ENCODE results near the gene MAPK12. TPM values are rescaled to one million over a fixed set of nuclear protein-coding genes. Genes with fewer than 3 reads are reported as not detected.
A peak's percentile ranks its signal among the peaks of the same experiment; 100 is the strongest.

Gene MAPK12
- total and polyA plus RNA-seq, 8 donors = 4.7 to 49.6 (median 8.2) TPM

GRCh38 chr22:50268655-50269113 lies 7.2 kb upstream of the MAPK12 start:
- H3K36me3 ChIP-seq = no peaks in the 10 kb centered on the region
- peak; percentile 81 to 82 for DNase-seq
- H3K27me3 ChIP-seq = peaks cover 0 to 39% (median 3%) of the 10 kb centered on the region in 3 donors
- H3K4me1 ChIP-seq = peaks cover 54 to 64% (median 61%) of the 10 kb centered on the region in 4 donors
- H3K9me3 ChIP-seq = no peaks in the 10 kb centered on the region
- peak overlapping the region in 3 of 5 donors; percentile 13 to 83 (median 70) for H3K27ac ChIP-seq
- intact Hi-C loops (cut with DNase I; ENCODE audit: low total_unique reads) = no loop called here
- no peak overlapping the region for H3K4me3 ChIP-seq
- TF ChIP-seq, protein P1, sequence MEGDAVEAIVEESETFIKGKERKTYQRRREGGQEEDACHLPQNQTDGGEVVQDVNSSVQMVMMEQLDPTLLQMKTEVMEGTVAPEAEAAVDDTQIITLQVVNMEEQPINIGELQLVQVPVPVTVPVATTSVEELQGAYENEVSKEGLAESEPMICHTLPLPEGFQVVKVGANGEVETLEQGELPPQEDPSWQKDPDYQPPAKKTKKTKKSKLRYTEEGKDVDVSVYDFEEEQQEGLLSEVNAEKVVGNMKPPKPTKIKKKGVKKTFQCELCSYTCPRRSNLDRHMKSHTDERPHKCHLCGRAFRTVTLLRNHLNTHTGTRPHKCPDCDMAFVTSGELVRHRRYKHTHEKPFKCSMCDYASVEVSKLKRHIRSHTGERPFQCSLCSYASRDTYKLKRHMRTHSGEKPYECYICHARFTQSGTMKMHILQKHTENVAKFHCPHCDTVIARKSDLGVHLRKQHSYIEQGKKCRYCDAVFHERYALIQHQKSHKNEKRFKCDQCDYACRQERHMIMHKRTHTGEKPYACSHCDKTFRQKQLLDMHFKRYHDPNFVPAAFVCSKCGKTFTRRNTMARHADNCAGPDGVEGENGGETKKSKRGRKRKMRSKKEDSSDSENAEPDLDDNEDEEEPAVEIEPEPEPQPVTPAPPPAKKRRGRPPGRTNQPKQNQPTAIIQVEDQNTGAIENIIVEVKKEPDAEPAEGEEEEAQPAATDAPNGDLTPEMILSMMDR (IDR thresholded peaks at IDR 0.05) = no peak
- TF ChIP-seq POLR2AphosphoS5 (IDR thresholded peaks at IDR 0.05) (no peak), EP300 (IDR thresholded peaks at IDR 0.05) (no peak)
- WGBS, 5 donors = 16 to 36% (median 29%) methylated on average over 8 to 9 of the region's 9 CpGs

DNA sequence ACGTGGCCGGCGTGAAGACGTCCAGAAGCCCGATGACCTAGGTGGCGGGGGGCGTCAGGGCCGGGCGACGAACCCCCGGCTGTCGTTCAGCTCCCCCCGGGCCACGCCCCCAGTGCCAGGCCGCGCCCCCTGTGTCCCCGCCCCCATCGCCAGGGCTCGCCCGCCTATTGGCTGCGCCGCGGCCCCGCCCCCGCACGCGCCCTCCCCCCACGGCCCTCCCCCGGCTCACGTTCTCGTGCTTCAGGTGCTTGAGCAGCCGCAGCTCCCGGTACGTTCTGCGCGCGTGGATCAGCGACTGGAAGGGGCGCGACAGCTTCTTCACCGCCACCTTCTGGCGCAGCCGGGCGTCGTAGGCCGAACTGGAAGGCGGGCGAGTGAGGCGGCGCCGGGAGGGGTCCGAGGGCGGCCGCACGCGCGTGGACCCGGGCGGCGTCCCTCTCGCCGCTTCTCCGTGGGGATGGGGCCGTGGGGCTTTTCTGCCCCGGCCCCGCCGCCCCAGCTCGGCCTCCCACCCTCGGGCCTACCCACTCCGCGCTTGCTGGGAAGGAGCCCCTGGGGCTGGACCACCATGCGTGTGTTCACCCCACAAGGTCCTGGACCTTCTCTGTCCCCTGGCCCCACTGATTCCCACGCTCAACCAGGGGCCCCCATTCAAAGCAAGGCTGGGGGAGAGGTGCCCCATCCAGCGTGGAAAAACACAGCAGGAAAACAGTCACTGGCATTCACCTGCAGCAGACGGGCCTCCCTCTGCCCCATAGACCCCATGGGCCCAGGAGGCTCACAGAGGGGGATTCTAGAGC lies 6.3 kb upstream of the MAPK12 start:
- peak; percentile 72 to 88 for DNase-seq
- Histone ChIP-seq H3K4me1 (peaks cover 54 to 65% (median 65%) of the 10 kb centered on the region in 4 donors), H3K4me3 (peak overlapping the region; percentile 26 to 39 (median 36)), H3K27me3 (peaks cover 0 to 46% (median 5%) of the 10 kb centered on the region in 3 donors), H3K27ac (peak overlapping the region in 3 of 5 donors; percentile 4 to 83 (median 20)), H3K9me3 (no peaks in the 10 kb centered on the region), H3K36me3 (no peaks in the 10 kb centered on the region)
- WGBS, 5 donors = 8 to 37% (median 13%) methylated on average over 21 to 75 of the region's 75 CpGs
- intact Hi-C loops (cut with DNase I; ENCODE audit: low total_unique reads) = no loop called here
- TF ChIP-seq, protein P1 (IDR thresholded peaks at IDR 0.05) = peak in 3 of 7 experiments; percentile 11 to 14 (median 13)
- no peak for TF ChIP-seq POLR2A (IDR thresholded peaks at IDR 0.05)

DNA sequence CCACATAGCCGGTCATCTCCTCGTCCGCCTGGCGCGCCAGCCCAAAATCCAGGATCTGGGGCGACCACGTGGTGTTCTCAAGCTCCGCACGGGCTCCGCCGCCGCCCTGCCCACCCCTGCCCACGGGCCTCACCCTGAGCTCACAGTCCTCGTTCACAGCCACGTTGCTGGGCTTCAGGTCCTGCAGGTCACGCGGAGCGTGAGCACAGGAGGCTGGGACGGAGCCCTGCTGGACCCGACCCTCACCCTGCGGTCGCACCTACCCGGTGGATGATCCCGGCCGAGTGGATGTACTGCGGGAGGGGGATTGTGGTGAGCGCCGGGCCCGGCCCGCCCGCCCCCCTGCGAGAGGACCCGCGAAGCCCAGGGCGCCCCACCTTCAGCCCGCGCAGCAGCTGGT lies 5.5 kb upstream of the MAPK12 start:
- TF ChIP-seq EP300 (IDR thresholded peaks at IDR 0.05) = no peak
- Histone ChIP-seq H3K9me3 (no peaks in the 10 kb centered on the region), H3K4me1 (peaks cover 48 to 66% (median 65%) of the 10 kb centered on the region in 4 donors), H3K4me3 (peak overlapping the region; percentile 26 to 39 (median 36)), H3K36me3 (no peaks in the 10 kb centered on the region), H3K27me3 (peaks cover 0 to 46% (median 13%) of the 10 kb centered on the region in 3 donors), H3K27ac (peak overlapping the region in 1 of 5 donors; percentile 83)
- DNase-seq = no peak
- intact Hi-C loops (cut with DNase I; ENCODE audit: low total_unique reads) = no loop called here
- 57 to 78% (median 61%) methylated on average over 19 to 37 of the region's 37 CpGs for WGBS, 5 donors

DNA sequence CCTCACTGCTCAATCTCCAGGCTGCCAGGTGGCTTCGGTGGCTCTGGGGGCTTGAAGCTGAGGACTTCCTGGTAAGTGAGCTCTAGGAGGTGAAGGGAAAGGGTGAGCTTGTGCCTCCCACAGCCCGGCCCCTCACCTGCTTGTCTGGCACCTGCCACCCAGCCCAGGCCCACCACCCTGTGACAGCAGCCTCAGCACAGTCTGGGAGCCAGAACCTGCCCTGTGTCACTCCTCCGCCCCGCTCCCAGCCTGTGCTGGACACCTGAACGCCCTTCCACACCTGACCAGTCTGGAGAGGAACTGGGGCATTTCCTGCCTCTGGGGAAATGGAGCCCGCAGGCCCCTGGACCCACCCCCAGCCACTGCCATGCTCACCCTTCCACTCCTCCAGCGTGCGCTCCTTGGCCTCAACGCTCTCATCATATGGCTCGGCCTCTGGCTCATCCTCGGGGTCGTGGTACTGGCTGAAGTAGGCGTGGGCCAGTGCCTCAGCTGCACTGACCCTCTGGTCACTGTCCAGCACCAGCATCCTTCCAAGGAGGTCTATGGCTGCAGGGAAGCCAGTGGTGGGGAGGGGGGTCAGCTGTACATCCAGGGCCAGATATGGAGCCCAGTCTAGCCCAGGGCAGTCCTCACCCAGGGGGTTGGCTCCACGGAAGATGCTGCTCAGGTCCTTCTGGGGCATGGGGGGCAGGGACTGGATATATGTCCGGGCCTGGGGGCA lies 3.6 kb upstream of the MAPK12 start:
- Histone ChIP-seq H3K4me3 (no peak overlapping the region), H3K27me3 (peaks cover 0 to 46% (median 21%) of the 10 kb centered on the region in 3 donors), H3K4me1 (peaks cover 44 to 62% (median 61%) of the 10 kb centered on the region in 4 donors), H3K9me3 (no peaks in the 10 kb centered on the region), H3K36me3 (no peaks in the 10 kb centered on the region), H3K27ac (no peak overlapping the region)
- WGBS, 5 donors = 80 to 92% (median 86%) methylated on average over 14 to 15 of the region's 15 CpGs
- intact Hi-C loops (cut with DNase I; ENCODE audit: low total_unique reads) = no loop called here
- DNase-seq = no peak
- TF ChIP-seq POLR2A (IDR thresholded peaks at IDR 0.05) (no peak), EP300 (IDR thresholded peaks at IDR 0.05) (no peak), POLR2AphosphoS5 (IDR thresholded peaks at IDR 0.05) (no peak)
- TF ChIP-seq, protein P1 (IDR thresholded peaks at IDR 0.05) = no peak
